HEK293T (cell line): ENCODE results near the gene KRTAP2-3.
"Not testable (repeated sequence)": the region's sequence is repeated elsewhere in the genome, so short reads cannot be mapped to it uniquely, and the experiment has no call there.

Source experiments
- CTCF ChIA-PET: fragments of 350-600 bp; formaldehyde crosslinking; extraction: SDS; loops from one replicate; lab custom pipeline; 2021; ENCODE audit warnings: antibody characterized with exemption, inconsistent platforms; lab: Yijun Ruan, JAX
- POLR2A ChIA-PET: fragments of 350-600 bp; formaldehyde crosslinking; extraction: SDS; loops from one replicate; lab custom pipeline; 2020; ENCODE audit warnings: antibody characterized with exemption, inconsistent platforms; lab: Yijun Ruan, JAX
- DNase-seq: peaks from one replicate; pipeline ENCODE4 v3.0.0; 2012; ENCODE audit warnings: mixed read lengths; ENCODE audit errors: extremely low spot score
- BHLHE40 ChIP-seq: fragments of 450-650 bp; IDR thresholded peaks from 2 replicates; pipeline ENCODE4 v1.6.1; 2016; ENCODE audit warnings: mild to moderate bottlenecking, moderate library complexity, borderline replicate concordance
- CTBP1 ChIP-seq: fragments of 450-650 bp; IDR thresholded peaks from 2 replicates; pipeline ENCODE4 v1.6.1; 2016; ENCODE audit warnings: borderline replicate concordance
- ELF4 ChIP-seq: fragments of 450-650 bp; IDR thresholded peaks from 2 replicates; pipeline ENCODE4 v1.6.1; 2017; ENCODE audit warnings: antibody characterized with exemption
- FOXA1 ChIP-seq: fragments of 450-650 bp; IDR thresholded peaks from 2 replicates; pipeline ENCODE4 v1.6.1; 2016; ENCODE audit warnings: mild to moderate bottlenecking
- FOXK2 ChIP-seq: fragments of 450-650 bp; IDR thresholded peaks from 2 replicates; pipeline ENCODE4 v1.6.1; 2016; ENCODE audit warnings: mild to moderate bottlenecking
- FOXM1 ChIP-seq: fragments of 450-650 bp; IDR thresholded peaks from 2 replicates; pipeline ENCODE4 v1.6.1; 2017; ENCODE audit warnings: mild to moderate bottlenecking, borderline replicate concordance
- HDGF ChIP-seq: fragments of 450-650 bp; IDR thresholded peaks from 2 replicates; pipeline ENCODE4 v1.6.1; 2017; ENCODE audit warnings: antibody characterized with exemption, borderline replicate concordance
- L3MBTL2 ChIP-seq: fragments of 450-650 bp; conservative IDR thresholded peaks from 2 replicates; pipeline ENCODE4 v1.6.1; 2016; ENCODE audit warnings: mild to moderate bottlenecking
- LEF1 ChIP-seq: fragments of 450-650 bp; IDR thresholded peaks from 2 replicates; pipeline ENCODE4 v1.6.1; 2017; ENCODE audit warnings: mild to moderate bottlenecking, borderline replicate concordance
- PKNOX1 ChIP-seq: fragments of 450-650 bp; IDR thresholded peaks from 2 replicates; pipeline ENCODE4 v1.6.1; 2016
- SP1 ChIP-seq: fragments of 450-650 bp; IDR thresholded peaks from 2 replicates; pipeline ENCODE4 v1.6.1; 2017
- TARDBP ChIP-seq: fragments of 450-650 bp; IDR thresholded peaks from 2 replicates; pipeline ENCODE4 v1.6.1; 2016
- ZNF384 ChIP-seq: fragments of 450-650 bp; IDR thresholded peaks from 2 replicates; pipeline ENCODE4 v1.6.1; 2016

The KRTAP2-3 gene

GRCh38 chr17:41101586-41102259, 41.8 kb upstream of the KRTAP2-3 start, which contains the start of gene KRTAP4-16:
TSS of gene KRTAP4-16 (minus strand) at chr17:41102209. CDS start at chr17:41102209, 0 bp downstream.
- ChIA-PET POLR2A (no interaction called here), CTCF (no interaction called here)
- no peak for TF ChIP-seq FOXM1
- no peak for TF ChIP-seq TARDBP
- TF ChIP-seq LEF1 = no peak
- no peak for TF ChIP-seq CTBP1
- TF ChIP-seq L3MBTL2 = no peak
- TF ChIP-seq FOXA1 = no peak
- no peak for TF ChIP-seq HDGF
- no peak for DNase-seq

- POLR2A ChIA-PET, DNase-seq, CTCF ChIA-PET: not testable (repeated sequence)
Measured at GRCh38 chr17:41099682-41100480, 40.0 kb upstream of the KRTAP2-3 start.

- no peak for DNase-seq
- POLR2A ChIA-PET = no interaction called here
- CTCF ChIA-PET = no interaction called here
- TF ChIP-seq PKNOX1 = no peak
- no peak for TF ChIP-seq FOXA1
- TF ChIP-seq CTBP1 = no peak
- TF ChIP-seq HDGF = no peak
- TF ChIP-seq FOXK2 = no peak
- TF ChIP-seq ELF4 = no peak
- TF ChIP-seq SP1 = no peak
Measured at GRCh38 chr17:41098481-41098880, 38.6 kb upstream of the KRTAP2-3 start.

- DNase-seq = no peak
- no peak for TF ChIP-seq L3MBTL2
- no peak for TF ChIP-seq FOXK2
- POLR2A ChIA-PET = no interaction called here
- CTCF ChIA-PET = no interaction called here
Measured at GRCh38 chr17:41098042-41098441, 38.1 kb upstream of the KRTAP2-3 start, which contains the start of gene KRTAP4-8. TSS of gene KRTAP4-8 (minus strand) at chr17:41098142. CDS start at chr17:41098084, 58 bp downstream.

- ChIA-PET POLR2A (no interaction called here), CTCF (no interaction called here)
- TF ChIP-seq PKNOX1 = no peak
- TF ChIP-seq BHLHE40 = no peak
- TF ChIP-seq FOXK2 = no peak
- TF ChIP-seq FOXM1 = no peak
- TF ChIP-seq ZNF384 = no peak
- no peak for TF ChIP-seq TARDBP
- TF ChIP-seq HDGF = no peak
- DNase-seq = no peak
Measured at GRCh38 chr17:41096055-41096454, 36.1 kb upstream of the KRTAP2-3 start.

- CTCF ChIA-PET, DNase-seq, POLR2A ChIA-PET: not testable (repeated sequence)
Measured at GRCh38 chr17:41088760-41089352, 28.9 kb upstream of the KRTAP2-3 start.

GRCh38 chr17:41084100-41084856, 24.4 kb upstream of the KRTAP2-3 start, which contains the start of gene KRTAP4-7:
TSS of gene KRTAP4-7 (plus strand) at chr17:41084150. CDS start at chr17:41084207, 57 bp downstream.
- CTCF ChIA-PET, POLR2A ChIA-PET: not testable (repeated sequence)

GRCh38 chr17:41083427-41083826, 23.5 kb upstream of the KRTAP2-3 start:
- POLR2A ChIA-PET, DNase-seq, CTCF ChIA-PET: not testable (repeated sequence)

More at GRCh38 chr17:41084100-41084856, 24.4 kb upstream of the KRTAP2-3 start, which contains the start of gene KRTAP4-7:
- not testable (repeated sequence) for DNase-seq
